ENCODE measurements around the gene GDPD4. TPM values are rescaled to one million over a fixed set of nuclear protein-coding genes. Genes with fewer than 3 reads are reported as not detected.

Gene GDPD4, protein sequence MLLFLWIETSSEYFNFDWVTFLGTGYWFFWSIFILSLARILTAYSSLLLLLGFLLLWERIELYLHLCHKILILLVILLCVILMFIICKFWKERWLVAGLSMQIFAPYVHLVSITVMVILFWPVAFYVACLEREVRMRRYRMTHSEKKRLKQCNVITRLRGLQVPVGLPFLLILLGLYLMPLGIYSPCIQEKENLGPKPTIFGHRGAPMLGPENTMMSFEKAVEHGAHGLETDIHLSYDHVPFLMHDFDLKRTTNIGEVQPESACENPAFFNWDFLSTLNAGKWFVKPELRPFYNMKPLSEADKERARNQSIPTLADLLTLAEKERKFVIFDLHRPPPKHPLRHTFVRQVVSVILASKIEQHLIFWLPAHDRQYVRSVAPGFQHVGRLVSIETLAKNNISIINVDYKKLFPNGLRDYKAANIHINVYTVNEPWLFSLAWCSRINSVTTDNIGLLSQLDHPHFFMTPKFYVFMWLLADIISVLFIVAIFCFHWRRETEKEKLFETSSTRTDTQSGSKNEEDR
- not detected in 2 replicates for total RNA-seq

DNA sequence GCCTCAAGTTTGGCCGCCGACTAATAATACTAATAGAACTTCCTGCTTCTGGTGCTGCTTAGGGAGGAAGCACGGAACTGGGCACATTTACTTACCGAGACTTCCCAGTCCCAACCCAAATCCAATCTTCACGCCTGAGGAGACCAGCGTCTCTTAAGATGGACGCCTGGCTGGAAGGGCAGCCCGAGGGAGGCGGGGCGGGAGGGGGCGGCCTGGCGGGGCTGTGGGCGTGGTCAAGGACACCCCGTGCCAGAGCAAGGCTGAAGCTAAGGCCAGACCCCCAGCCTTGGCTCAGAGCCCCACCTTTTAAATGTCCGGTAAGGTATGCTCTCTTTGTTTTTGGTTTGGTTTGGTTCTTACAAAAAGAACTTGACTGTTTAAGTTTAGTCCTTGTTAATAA, at the start of gene GDPD4:
GDPD4 (minus strand) TSS at position 177 of the 400 bp plus-strand sequence. CDS start 16,549 bp downstream, outside the sequence.

Other genes with a start within 250 kb of the GDPD4 start
- 26.0 and 30.4 TPM in 2 replicates for gene CAPN5, start 234.7 kb downstream of the GDPD4 start, total RNA-seq
- gene OMP, start 198.8 kb downstream of the GDPD4 start, total RNA-seq = 0.79 and 1.1 TPM in 2 replicates
- gene MYO7A, start 173.4 kb downstream of the GDPD4 start, total RNA-seq = under 0.01 and 0.09 TPM in 2 replicates
- 30.7 and 32.0 TPM in 2 replicates for gene PAK1, start 172.4 kb upstream of the GDPD4 start, total RNA-seq